T-helper 1 cell treated with Interleukin-12 subunit alpha and Interleukin-12 subunit beta and Interleukin-4 antibody, amounts not matched to agents 30 ng/mL and 1 ng/mL, for 36 hours (primary cell): ENCODE results near the gene KCNQ2. TPM values are rescaled to one million over a fixed set of nuclear protein-coding genes. Genes with fewer than 3 reads are reported as not detected.

ENCODE experiments used
- intact Hi-C: fragments of 100-400 bp; cut with micrococcal nuclease; formaldehyde crosslinking; loops from one replicate; pipeline ENCODE4 v1.15.1; 2024
- total RNA-seq: library from RNA; stranded (reverse); gene quantifications from 2 replicates; pipeline ENCODE4 v1.2.3, GENCODE V29; 2022

The KCNQ2 gene
- total RNA-seq, 1 donor from 2014 or later = not detected

GRCh38 chr20:63387917-63388316 lies 84.5 kb downstream of the KCNQ2 start:
- intact Hi-C loops = no loop called here

GRCh38 chr20:63387393-63387792 lies 85.1 kb downstream of the KCNQ2 start:
- intact Hi-C loops = no loop called here

DNA sequence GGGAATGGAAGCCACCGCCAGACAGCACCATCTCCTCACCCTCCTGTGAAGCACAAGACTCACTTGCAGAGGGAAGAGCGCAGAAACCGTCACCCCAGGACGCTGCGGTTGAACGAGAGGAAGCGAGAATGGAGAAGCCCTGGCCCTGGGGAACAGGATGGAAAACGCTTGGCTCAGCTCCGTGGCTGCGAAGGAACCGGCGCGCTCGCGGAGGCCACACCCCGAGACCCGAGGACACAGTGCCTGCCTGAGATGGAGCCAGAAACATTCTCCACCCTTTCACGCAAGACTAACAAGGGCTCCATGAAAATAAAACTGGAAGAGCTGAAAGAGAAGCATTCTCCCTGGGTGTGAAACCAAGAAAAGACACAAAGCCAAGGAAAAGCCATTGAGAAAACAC lies 86.0 kb downstream of the KCNQ2 start:
- intact Hi-C loops = no loop called here

DNA sequence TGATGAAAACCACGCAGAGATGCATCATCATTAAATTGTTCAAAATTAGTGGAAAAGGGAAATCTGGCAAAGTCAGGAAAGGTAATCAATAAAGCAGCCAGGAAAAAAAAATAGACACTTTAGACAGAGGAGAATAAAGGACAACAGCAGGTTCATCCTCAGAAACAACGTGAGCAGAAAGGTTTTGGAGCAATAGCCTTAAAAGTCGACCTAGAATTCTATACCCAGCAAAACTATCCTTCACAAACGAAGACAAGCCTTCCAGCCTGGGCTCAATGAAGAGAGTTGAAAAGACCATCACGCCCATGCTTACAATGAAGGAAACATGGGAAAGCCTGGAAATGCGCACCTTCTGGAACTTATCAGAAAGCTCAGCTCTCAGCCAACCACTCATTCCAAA lies 86.6 kb downstream of the KCNQ2 start:
- intact Hi-C loops = no loop called here

DNA sequence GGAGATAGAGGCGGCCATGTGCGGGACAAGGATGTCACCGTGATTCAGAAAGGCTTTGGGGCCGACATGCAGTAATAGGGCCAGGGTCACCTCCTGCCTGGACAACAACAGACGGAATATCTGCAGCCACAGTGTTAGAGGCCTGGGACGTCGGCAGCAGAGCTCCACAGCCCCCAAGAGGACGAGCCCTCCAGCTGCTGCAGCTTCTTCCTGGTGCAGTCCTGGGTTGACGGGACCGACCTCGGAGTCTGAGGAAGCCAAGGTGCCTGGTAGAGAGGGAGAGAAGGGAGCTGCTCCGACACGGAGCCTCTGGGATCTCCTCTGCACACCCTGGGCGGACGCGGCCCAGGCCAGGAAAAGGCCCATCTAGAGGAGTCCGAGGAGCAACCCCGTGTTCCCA lies 88.1 kb downstream of the KCNQ2 start:
- intact Hi-C loops = loop anchor here (5.0 kb wide), 1 partner anchor 327 kb away; no protein-coding TSS in a partner anchor

DNA sequence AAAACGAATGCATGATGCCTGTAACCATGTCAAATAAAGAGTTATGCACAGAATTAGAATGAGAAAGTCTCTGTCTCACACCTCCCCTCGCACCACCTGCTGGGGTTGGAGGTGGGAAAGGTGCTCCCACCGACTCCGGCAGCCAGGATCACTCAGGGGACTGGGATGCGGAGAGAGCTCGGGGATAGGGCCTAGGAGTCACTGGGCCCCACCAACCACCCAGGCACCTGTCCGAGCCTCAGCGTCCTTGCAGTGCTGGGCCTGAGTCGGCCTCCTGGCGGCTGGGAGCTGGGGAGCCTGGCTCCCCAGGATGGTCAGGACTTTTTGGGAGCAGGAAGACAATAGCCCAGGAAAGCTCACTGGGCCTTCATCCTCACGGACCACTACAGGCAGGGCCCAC lies 88.9 kb downstream of the KCNQ2 start:
- intact Hi-C loops = loop anchor here (5.0 kb wide), 1 partner anchor 326 kb away; no protein-coding TSS in a partner anchor

- intact Hi-C loops = loop anchor here (5.0 kb wide), 1 partner anchor 325 kb away; no protein-coding TSS in a partner anchor
Observed at GRCh38 chr20:63382551-63383300, 89.7 kb downstream of the KCNQ2 start.

DNA sequence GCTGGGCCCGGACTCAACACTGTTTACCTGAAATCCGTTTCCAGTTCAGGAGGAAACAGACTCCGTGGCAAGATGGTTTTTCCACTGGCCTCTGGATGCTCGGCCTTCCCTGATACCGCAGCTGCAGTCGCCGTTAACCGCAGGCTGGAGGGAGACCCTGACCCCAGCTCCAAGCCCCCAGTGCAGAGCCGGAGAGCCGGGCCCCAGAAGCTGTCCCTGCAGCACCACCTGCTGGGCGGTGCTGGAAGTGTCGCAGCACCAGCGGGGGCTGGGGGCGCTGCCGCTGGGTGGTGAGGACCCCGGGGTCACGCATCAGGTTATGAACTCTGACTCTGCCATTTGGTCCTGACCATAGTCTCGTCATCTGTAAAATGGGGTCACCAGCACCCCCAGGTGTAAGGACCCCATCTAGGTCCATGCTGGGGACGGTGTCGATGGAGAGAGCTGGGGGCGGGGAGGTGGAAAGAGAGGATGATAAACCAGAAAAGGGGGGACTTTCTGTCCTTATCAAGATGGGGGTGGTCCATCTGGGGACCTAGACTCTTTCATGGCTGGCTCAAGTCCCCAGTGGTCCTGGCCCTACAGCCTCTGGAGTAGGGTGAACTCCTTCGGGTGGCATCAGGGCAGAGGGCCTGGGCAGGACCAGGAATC lies 90.5 kb downstream of the KCNQ2 start:
- intact Hi-C loops = loop anchor here (1.0 to 5.0 kb wide), 3 partner anchors 73 to 325 kb away; no protein-coding TSS in a partner anchor

DNA sequence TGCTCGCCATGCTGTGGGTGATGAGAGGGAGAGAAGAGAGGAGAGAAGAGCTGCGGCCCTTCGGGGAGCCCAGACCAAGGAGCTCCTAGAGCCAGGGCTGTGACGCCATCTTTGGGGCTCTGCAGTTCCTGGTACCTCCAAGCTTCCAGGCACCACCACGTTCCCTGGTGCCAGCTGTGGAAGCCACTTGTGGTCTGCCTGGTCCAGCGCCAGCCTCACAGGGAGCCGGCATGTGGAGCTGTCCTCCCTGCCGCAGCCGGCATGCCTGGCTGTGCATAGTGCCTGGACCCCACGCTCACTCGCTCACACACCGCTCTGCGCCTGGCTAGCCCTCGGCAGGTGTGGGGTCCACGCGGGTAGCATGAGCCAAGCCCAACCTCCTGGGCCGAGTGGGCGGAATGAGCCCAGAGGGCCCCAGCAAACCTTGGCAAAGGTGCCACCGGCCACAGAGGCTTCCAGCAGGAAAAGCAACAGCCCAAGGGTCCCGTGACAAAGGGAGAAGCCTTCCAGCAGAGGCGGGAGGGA lies 92.0 kb downstream of the KCNQ2 start:
- intact Hi-C loops = loop anchor here (2.0 to 5.0 kb wide), 2 partner anchors 72 to 323 kb away; no protein-coding TSS in a partner anchor

DNA sequence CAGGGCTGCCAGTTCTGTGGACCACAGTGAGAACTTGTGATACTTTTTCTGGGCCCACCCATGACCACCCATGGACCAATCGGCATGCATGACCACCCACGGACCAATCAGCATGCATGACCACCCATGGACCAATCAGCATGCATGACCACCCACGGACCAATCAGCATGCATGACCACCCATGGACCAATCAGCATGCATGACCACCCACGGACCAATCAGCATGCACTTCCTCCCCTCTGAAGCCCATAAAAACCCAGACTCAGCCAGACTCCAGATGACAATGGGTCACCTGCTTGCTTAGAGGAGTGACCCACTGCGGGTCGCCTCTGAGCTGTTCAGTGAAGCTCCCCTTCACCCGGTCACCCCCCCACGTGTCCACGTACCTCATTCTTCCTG lies 92.6 kb downstream of the KCNQ2 start:
- intact Hi-C loops = loop anchor here (2.0 to 5.0 kb wide), 2 partner anchors 71 to 323 kb away; no protein-coding TSS in a partner anchor

GRCh38 chr20:63379296-63379695 lies 93.2 kb downstream of the KCNQ2 start:
- intact Hi-C loops = no loop called here

DNA sequence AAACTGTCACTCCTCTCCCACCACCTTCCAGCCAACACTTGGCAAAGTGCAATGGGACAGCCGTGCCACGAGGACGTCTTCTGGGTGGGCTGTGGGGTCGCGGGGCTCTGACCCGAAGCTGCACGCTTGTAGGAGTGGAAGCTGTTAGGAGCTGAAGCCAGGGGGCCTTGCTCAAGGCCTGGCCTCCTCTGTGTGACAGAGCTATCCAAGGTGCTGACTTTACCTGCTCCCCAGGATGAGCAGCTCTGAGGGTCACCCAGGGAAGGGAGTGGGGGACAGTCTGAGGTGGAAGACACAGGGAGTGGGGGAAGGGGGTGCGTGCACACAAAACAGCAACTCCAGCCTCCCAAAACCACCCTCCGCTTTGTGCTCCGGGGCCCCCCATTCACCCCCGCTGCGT lies 93.8 kb downstream of the KCNQ2 start:
- intact Hi-C loops = no loop called here

DNA sequence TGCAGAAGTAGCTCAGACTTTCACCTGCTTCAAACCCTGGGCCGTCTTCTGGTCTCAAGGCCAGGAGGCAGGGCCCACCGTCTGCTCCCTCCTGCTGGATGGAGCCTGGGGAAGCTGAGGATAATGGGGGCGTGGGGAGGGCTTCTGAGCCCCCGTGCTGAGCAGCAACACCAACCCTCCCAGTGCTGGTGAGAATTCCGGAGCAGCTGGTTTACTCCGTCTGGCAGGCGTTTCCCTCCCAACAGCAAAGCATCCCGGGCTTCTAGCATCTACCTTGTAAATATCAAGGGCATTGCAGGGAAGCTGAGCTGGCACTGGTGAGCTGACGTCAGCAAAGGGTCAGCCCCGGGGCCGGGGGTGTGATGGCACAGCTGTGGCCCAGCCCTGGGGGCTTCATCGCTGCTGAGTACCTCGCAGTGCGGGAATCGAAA lies 94.5 kb downstream of the KCNQ2 start:
- intact Hi-C loops = no loop called here

- intact Hi-C loops = no loop called here
Observed at GRCh38 chr20:63377256-63377941, 95.1 kb downstream of the KCNQ2 start.

GRCh38 chr20:63376283-63377250 lies 95.9 kb downstream of the KCNQ2 start:
- intact Hi-C loops = no loop called here

DNA sequence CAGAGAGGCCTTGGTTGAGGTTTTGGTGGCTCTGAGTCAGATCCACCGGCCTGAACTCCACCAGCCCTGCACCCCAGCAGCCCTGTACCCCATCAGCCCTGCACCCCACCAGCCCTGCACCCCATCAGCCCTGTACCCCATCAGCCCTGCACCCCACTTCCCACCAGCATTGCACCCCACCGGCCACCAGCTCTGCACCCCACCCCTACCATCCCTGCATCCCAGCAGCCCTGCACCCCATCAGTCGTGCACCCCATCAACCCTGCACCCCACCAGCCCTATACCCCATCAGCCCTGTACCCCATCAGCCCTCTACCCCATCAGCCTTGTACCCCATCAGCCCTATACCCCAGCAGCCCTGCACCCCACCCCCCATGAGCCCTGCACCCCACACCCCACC lies 97.0 kb downstream of the KCNQ2 start:
- intact Hi-C loops = no loop called here

DNA sequence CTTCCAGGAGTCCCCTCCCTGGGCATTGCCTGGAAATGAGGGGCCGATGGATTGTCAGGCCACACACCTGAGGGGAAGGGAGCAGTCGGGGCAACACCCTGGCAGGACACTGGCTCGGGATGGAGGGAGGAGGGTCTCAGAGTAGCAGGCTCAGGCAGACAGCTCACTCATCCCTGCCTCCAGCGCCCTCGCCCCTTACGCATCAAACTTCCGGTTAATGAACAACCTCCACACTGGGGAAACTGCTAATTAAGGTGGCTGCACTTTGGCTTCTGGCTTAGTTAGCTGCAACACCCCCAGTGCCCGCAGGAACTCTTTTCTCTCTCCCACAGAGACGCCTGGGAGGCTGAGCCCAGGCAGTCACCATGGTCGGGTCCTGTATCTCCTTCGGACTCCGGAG lies 98.0 kb downstream of the KCNQ2 start:
- intact Hi-C loops = no loop called here

DNA sequence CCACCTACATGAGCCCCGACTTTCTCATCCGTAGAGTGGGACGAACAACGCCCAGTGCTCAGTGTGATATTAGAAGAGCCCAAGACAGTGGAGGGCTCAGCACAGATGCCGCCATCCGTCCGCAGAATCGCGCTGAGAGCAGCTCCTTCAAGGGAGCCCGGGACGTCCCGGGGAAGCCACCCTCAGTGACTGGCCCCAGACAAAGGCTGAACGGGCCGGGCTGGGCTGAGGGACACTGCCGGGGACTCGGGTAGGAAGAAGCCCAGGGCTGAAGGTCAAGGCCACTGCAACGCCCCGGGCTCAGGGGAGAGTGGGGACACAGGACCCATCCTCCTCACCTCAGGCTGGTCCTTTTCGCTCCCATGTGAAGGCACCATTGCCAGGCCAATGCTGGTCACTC lies 98.5 kb downstream of the KCNQ2 start:
- intact Hi-C loops = no loop called here

DNA sequence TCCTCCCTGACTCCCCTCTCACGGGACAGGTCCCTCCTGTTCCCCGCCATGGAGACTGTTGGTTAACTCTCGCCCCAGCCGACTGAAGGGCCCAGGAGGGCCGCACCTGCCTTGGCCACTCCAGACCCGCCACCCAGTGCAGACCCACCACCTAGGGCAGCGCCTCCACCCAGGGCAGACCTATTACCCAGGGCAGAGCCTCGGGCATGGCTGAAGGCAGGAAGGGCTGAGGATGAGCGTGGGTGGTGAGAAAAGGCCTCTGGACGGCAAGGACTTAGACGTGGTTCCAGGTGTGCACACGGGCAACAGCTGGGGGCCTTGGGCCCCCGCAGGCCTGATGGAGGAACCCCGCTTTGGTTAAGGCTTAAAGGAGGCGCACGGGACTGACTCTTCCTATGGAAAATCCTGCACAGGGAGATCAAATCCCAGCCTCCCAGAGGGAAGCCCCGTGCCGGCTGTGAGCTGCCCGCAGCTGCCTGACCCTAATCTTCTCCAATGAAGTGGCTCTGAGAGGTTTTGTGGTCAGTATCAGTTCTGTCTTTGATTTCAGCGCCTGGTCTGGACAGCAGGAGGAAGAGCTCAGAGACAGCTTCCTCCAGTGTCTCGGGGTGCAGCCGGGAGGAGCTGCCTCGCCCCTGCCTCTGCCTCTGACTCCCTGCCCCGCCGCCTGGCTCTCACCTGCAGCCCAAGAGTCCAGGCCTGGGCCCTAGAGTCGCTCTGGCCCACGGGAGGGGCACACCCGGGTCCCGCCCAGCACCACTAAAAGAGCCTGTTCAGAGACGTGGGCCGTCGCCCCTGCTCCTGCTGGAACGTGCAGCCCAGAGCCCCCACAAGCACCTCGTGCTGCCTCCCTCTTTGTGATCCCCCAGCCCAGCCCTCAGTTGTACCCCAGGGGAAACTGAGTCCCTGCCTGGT lies 99.2 kb downstream of the KCNQ2 start:
- intact Hi-C loops = no loop called here
